HFFc6 (cell line): ENCODE measurements around the gene PCDH9. TPM values are rescaled to one million over a fixed set of nuclear protein-coding genes. Genes with fewer than 3 reads are reported as not detected.

Experiments
- DNase-seq: peaks from one replicate; pipeline ENCODE4 v3.0.0-alpha.2; 2018
- H3K27ac Mint-ChIP-seq: 2 replicates; pipeline ENCODE4 v1.8.0; 2020; ENCODE audit warnings: mild to moderate bottlenecking, mixed read lengths
- H3K27me3 Mint-ChIP-seq: 2 replicates; pipeline ENCODE4 v1.8.0; 2021; ENCODE audit warnings: mild to moderate bottlenecking, moderate library complexity, mixed read lengths; ENCODE audit not compliant: insufficient read depth
- H3K36me3 Mint-ChIP-seq: 2 replicates; pipeline ENCODE4 v1.8.0; 2021; ENCODE audit warnings: low read depth, mixed read lengths
- H3K4me1 Mint-ChIP-seq: 2 replicates; pipeline ENCODE4 v1.8.0; 2020; ENCODE audit warnings: low read depth, mixed read lengths
- H3K4me3 Mint-ChIP-seq: 2 replicates; pipeline ENCODE4 v1.8.0; 2020; ENCODE audit warnings: mild to moderate bottlenecking, moderate library complexity, mixed read lengths
- H3K9me3 Mint-ChIP-seq: 2 replicates; pipeline ENCODE4 v1.8.0; 2020; ENCODE audit warnings: mild to moderate bottlenecking, mixed read lengths
- total RNA-seq, 6 experiments: library from RNA; stranded (reverse); fragmentation: NEBNext Ultra II Directional; extraction: Animal tissue kit (Norgen Biotek cat#: 25700); gene quantifications; 2 replicates in 1 of 6; 3 replicates in 5 of 6; pipeline ENCODE4 v1.2.3, GENCODE V29; 2021
- TF ChIP-seq, protein P1 (sequence below): fragments of 200-600 bp; sonication (generic); IDR thresholded peaks from 2 replicates; pipeline ENCODE4 v1.5.0; 2021; ENCODE audit warnings: antibody characterized with exemption, mild to moderate bottlenecking

The PCDH9 gene
- total RNA-seq, 6 experiments from 2014 or later, result 2.0 to 6.7 (median 2.6) TPM

DNA sequence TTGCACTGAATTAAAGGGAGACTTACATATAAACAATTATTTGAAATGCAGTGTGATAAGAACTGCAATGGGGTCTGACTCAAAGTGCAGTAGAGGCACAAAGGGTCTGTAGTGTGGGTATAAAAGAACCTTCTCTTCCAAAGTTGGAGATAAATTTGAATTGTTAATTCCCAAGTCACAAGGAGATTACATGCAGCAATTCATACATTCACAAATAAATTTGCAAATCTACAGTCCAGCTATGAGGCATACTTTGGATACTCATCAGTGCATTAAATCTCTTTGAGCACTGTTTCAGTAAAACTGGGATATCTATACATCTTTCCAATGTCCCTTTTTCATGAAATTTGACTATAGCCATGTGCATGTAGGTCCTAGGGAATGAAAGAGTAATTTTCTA lies 799.4 kb downstream of the PCDH9 start:
- no peak overlapping the region for H3K4me3 Mint-ChIP-seq
- no peak for DNase-seq
- H3K27ac Mint-ChIP-seq, result no peak overlapping the region
- H3K27me3 Mint-ChIP-seq, result no peaks in the 10 kb centered on the region
- H3K36me3 Mint-ChIP-seq, result no peaks in the 10 kb centered on the region
- H3K4me1 Mint-ChIP-seq, result peaks cover 3% of the 10 kb centered on the region; the same call in 1 of the 2 replicates
- H3K9me3 Mint-ChIP-seq, result no peaks in the 10 kb centered on the region
- TF ChIP-seq, protein P1, sequence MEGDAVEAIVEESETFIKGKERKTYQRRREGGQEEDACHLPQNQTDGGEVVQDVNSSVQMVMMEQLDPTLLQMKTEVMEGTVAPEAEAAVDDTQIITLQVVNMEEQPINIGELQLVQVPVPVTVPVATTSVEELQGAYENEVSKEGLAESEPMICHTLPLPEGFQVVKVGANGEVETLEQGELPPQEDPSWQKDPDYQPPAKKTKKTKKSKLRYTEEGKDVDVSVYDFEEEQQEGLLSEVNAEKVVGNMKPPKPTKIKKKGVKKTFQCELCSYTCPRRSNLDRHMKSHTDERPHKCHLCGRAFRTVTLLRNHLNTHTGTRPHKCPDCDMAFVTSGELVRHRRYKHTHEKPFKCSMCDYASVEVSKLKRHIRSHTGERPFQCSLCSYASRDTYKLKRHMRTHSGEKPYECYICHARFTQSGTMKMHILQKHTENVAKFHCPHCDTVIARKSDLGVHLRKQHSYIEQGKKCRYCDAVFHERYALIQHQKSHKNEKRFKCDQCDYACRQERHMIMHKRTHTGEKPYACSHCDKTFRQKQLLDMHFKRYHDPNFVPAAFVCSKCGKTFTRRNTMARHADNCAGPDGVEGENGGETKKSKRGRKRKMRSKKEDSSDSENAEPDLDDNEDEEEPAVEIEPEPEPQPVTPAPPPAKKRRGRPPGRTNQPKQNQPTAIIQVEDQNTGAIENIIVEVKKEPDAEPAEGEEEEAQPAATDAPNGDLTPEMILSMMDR, result no peak

DNA sequence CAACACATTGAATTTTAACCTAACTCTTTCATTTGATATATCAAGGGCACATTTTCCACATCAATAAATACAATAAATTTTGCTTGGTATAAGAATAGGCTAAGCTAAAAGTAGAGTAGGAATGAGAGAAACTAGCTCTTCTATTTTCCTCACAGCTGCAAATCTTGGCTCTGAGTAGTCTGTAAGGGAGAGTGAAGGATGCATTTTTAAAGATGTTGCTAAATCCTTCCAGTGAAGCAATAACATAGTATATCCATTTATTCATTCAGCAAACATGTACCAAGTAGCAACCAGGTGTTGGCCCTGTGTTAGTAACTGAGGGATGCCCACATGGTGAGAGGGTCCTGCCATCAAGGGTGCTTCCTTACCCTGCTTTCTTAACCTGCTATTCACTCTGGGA lies 799.9 kb downstream of the PCDH9 start:
- Mint-ChIP-seq H3K36me3 (no peaks in the 10 kb centered on the region), H3K9me3 (no peaks in the 10 kb centered on the region), H3K27me3 (no peaks in the 10 kb centered on the region), H3K4me3 (no peak overlapping the region), H3K4me1 (peaks cover 6% of the 10 kb centered on the region; the same call in 1 of the 2 replicates), H3K27ac (no peak overlapping the region)
- TF ChIP-seq, protein P1, result no peak
- no peak for DNase-seq

- TF ChIP-seq, protein P1, result no peak
- Mint-ChIP-seq H3K27ac (no peak overlapping the region), H3K4me3 (no peak overlapping the region), H3K36me3 (no peaks in the 10 kb centered on the region), H3K27me3 (no peaks in the 10 kb centered on the region), H3K9me3 (no peaks in the 10 kb centered on the region), H3K4me1 (peaks cover 17% of the 10 kb centered on the region)
- DNase-seq, result no peak
These were observed 801.0 kb downstream of the PCDH9 start for GRCh38 chr13:66429156-66429555.

DNA sequence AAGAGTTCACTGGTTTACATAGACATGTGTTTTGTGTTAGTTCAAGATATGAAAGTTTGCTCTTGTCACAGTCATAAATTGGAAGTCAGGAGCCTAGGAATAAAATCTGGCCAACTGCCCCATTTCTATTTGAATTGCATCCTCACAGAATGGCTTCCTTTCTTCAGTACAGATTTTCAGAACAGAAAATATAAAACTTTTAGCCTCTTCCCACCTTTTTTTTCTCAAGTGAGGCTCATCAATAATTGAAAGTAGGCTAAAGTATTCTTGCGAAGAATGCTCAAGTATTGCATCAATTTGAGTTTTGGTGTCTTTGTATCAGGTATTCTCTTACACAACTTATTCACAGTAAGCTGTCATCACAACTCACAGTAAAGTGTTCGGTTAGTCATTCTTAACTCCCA lies 802.7 kb downstream of the PCDH9 start:
- no peak overlapping the region for H3K27ac Mint-ChIP-seq
- H3K4me3 Mint-ChIP-seq, result no peak overlapping the region
- H3K36me3 Mint-ChIP-seq, result no peaks in the 10 kb centered on the region
- DNase-seq, result no peak
- no peaks in the 10 kb centered on the region; the same call in 1 of the 2 replicates for H3K9me3 Mint-ChIP-seq
- H3K4me1 Mint-ChIP-seq, result peaks cover 24% of the 10 kb centered on the region
- H3K27me3 Mint-ChIP-seq, result no peaks in the 10 kb centered on the region; the same call in 1 of the 2 replicates
- TF ChIP-seq, protein P1, result no peak

DNA sequence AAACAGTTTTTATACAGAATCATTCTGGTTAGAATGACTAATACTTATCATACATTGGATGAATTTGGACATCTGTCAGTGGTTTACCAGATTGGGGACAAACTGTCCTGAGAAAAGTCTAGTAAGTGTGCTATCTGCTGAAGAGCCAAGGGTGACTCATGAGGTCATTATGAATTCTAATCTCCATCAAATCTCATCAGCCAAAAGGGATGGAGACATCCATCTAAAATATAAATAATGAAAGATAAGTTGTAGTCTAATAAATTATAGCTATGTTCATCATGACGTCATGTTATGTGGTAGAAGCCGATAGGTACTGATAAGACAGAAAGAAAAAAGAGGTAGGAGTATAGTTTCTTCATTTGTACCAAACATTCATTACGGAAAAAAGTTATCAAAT lies 804.4 kb downstream of the PCDH9 start:
- Mint-ChIP-seq H3K9me3 (peaks cover 16% of the 10 kb centered on the region), H3K27me3 (no peaks in the 10 kb centered on the region; the same call in 1 of the 2 replicates), H3K36me3 (peaks cover 12% of the 10 kb centered on the region; the same call in 1 of the 2 replicates), H3K27ac (no peak overlapping the region), H3K4me3 (no peak overlapping the region), H3K4me1 (peaks cover 24% of the 10 kb centered on the region)
- TF ChIP-seq, protein P1, result no peak
- DNase-seq, result no peak

DNA sequence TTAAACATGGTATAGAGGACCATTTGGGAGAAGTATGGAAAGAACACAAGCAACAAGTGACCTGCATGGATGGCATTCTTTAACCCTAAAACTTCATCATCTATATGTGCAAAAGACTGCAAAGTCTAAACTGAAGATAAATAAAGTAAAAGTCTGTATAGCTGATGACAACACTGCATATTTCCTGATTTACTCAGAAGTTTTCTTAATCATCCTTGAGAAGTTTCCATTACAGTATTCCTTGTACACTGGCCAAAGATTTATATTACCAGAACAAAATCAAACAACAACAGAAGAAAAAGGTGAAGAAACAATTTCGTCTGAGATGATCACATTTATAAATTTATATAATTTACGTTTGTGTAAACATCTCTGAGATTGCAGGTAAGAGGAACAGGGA lies 805.7 kb downstream of the PCDH9 start:
- TF ChIP-seq, protein P1, result no peak
- Mint-ChIP-seq H3K36me3 (peaks cover 13% of the 10 kb centered on the region; the same call in 1 of the 2 replicates), H3K27ac (no peak overlapping the region; the same call in 1 of the 2 replicates), H3K27me3 (no peaks in the 10 kb centered on the region; the same call in 1 of the 2 replicates), H3K4me3 (no peak overlapping the region), H3K9me3 (peaks cover 22% of the 10 kb centered on the region), H3K4me1 (peaks cover 24% of the 10 kb centered on the region)
- DNase-seq, result peak; percentile 27
